ENCODE results near the gene MED15.
A peak's percentile ranks its signal among the peaks of the same experiment; 100 is the strongest.

DNA sequence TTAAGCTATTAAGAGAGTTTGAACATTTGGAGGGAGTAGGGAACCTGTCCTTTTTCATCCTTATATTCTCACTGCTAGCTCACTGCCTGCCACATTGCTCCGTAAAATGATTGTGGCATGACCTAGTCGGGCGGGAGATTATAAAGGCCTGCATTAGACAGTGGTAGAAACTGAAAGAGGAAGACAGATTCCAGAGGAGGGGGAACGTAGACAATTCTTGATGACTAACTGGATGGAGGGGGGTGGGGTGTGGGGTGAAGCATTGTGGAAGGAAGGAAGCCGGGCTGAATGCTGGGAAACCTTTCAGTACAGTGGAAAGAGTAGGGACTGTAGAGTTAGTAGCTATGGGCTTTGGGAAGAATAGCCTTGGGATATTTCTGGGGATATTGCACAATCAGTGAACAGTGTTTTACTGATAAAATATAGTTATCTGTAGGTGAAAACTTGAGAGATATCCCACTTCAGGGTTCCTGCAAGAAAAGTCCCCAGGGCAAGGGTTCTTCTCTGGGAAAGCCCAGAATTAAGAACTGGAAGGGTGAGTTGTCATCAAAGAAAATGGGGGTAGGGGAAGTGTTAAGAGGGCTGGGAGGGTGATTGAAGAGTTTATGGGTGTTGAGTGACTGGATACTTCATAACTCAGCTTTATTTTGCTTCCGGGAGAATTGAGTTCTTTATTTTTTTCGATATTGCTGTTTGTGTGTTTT, 2.1 kb downstream of the MED15 start:
- TF ChIP-seq, protein P1, sequence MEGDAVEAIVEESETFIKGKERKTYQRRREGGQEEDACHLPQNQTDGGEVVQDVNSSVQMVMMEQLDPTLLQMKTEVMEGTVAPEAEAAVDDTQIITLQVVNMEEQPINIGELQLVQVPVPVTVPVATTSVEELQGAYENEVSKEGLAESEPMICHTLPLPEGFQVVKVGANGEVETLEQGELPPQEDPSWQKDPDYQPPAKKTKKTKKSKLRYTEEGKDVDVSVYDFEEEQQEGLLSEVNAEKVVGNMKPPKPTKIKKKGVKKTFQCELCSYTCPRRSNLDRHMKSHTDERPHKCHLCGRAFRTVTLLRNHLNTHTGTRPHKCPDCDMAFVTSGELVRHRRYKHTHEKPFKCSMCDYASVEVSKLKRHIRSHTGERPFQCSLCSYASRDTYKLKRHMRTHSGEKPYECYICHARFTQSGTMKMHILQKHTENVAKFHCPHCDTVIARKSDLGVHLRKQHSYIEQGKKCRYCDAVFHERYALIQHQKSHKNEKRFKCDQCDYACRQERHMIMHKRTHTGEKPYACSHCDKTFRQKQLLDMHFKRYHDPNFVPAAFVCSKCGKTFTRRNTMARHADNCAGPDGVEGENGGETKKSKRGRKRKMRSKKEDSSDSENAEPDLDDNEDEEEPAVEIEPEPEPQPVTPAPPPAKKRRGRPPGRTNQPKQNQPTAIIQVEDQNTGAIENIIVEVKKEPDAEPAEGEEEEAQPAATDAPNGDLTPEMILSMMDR (IDR thresholded peaks at IDR 0.05), result no peak
- TF ChIP-seq POLR2A (IDR thresholded peaks at IDR 0.05; ENCODE audit: low read depth), result no peak
- peak; percentile 50 to 84 for TF ChIP-seq POLR2AphosphoS5 (IDR thresholded peaks at IDR 0.05)

Measured in esophagus muscularis mucosa (tissue), 3 donors.